Suppressor macrophage (primary cell): ENCODE data around the gene NEIL3.

Experiments used
- DNase-seq, 4 experiments: peaks; one replicate each; pipeline ENCODE4 v3.0.0-alpha.2; 2020 to 2022

The NEIL3 gene

DNA sequence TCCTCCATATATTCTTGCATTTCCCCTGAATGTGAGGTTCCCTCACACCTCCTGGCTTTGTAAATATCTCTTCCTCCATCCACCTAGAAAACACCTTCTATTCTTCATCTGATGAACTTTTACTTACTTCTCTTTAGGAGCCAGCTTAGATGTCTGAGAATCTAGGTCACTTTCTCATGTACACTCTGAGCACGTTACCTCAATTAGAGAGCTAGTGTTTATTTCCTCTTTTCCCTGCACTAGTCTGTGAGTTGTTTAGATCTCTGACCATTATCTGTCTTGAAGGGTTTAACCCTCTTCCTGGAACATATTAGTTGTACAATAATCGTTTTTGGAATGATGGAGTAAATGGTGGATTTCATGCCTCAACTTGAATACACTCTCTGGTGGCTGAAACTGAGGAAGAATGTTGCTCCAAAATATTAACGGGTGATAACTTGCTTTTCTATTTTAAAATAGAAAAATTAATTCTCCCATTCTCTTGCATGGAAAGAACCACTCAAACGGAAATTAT lies 8.5 kb upstream of the NEIL3 start:
- peak in 2 of 4 experiments; percentile 20 to 23 for DNase-seq

DNA sequence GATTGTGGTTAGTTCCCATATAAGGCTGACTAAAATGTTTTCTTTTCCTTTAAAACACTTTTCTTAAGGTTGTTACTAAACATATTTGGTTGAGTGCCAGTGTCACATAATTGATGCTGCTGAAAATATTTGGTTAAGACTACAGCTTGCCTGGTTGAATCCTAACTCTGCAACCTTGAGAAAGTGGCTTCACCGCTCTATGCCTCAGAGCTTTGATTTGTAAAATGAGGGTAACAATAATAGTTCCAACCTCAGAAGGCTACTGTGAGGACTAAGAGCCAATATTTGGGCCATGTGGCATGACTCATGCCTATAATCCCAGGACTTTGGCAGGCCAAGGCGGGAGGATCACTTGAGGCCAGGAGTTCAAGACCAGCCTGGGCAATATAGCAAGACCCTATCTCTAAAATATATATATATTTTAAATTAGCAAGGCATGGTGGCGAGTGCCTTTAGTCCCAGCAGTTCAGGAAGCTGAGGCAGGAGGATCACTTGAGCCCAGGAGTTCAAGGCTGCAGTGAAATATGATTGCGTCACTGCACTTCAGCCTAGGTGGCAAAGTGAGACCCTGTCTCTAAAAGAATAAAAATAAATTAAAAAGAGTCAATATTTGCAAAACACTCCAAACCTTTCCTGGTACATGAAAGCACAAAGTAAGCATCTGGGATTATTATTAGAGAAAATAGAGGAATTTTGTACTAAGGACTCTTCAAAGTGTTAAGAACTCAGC lies 7.1 kb upstream of the NEIL3 start:
- no peak for DNase-seq

- no peak for DNase-seq
These were observed 5.6 kb upstream of the NEIL3 start for GRCh38 chr4:177304094-177304493.

DNA sequence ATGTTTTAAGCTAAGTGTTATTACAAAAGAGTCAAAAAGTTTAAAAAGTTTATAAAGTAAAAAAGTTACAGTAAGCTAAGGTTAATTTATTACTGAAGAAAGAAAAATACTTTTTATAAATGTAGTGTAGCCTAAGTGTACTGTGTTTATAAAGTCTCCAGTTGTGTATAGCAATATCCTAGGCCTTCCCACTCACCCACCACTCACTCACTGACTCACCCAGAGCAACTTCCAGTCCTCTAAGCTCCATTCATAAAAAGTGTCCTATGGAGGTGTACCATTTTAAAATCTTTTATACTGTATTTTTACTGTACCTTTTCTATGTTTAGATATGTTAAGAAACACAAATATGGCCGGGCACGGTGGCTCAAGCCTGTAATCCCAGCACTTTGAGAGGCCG lies 4.8 kb upstream of the NEIL3 start:
- DNase-seq = peak in 3 of 4 experiments; percentile 11 to 32 (median 14)

DNA sequence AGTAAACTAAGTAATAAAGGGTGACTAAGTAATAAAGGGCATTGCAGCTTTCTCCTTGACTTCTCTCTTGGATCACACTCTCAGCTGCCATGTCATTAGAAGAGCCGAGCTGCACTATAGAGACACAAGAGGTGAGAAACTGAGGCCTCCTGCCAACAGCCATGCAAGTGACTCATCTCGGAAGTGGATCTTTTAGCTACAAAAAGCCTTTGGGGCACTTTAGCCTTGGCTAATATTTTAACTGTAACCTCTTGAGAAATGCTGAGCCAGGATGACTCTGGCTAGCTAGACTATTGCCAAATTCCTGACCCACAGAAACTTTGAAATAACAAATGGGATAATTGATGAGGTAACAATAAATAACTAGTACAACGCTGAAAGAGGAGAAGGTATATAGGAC lies 1.5 kb upstream of the NEIL3 start:
- DNase-seq = peak; percentile 41 to 77 (median 58)

GRCh38 chr4:177308847-177309521 lies 690 bp upstream of the NEIL3 start:
- no peak for DNase-seq

GRCh38 chr4:177311589-177311988 lies 1.9 kb downstream of the NEIL3 start:
- no peak for DNase-seq

GRCh38 chr4:177313263-177313662 lies 3.6 kb downstream of the NEIL3 start:
- DNase-seq = peak in 2 of 4 experiments; percentile 11 to 30

DNA sequence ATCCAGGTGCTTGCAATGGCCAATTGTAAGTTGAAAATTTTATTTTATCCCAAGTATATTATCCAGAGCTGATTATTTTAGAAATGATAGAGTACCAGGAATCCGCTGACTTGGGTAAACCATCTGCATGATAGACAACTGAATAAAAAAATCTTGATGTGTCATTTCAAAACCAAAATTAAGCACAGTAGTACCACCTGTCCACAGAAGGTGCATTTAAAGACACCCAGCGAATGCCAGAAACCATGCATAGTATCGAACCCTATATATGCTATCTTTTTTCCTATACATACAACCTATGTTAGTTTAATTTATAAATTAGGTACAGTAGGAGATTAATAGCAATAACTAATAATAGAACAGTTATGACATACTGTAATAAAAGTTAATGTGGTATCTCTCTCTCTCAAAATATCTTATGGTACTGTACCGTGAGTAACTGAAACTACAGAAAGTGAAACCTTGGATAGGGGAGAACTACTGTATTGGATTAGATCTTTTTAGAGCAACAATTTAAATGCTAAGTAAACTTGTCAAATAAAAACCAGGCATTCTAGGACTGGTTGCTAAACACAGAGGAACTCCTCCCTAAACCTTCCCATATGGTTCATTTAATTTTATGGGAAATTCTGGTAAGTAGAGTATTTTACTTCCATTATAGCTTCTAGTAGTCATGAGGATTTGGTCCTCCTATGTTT lies 6.2 kb downstream of the NEIL3 start:
- peak in 1 of 4 experiments; percentile 13 for DNase-seq

DNA sequence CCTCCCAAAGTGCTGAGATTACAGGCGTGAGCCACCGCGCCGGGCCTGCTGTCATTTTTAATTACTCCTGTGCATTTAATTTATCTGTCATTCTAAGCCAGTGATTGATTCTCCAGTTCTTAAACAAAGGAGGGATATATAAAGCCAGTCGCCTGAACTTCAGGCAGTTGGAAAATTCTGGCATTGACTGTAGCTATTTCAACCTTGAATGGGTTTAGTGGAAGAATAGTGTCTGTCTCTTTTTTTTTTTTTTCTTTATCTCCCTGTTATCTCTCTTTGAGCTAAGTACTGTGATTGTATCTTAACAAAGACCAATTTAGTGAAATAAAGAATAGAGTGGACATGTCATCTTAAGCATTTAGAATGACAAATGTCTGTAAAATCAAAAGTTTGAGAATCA lies 11.0 kb downstream of the NEIL3 start:
- DNase-seq = no peak

DNA sequence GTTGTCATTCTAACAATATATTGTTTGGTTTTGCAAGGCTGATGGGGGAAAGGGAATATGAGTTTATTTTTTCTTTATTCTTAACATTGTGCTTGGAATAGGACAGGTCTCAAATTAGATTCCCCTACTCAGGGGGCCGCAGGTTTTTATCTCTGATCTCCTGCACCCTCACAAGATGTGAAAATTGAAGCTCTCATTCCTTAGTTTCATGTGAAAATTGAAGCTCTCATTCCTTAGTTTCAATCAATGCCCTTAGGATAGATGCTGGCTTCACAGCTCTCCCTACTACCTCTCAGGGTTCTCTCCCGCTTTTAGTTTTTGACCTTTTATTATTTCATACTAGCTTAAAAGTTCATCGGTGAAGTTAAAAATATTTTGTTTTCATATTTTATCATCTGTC lies 12.0 kb downstream of the NEIL3 start:
- DNase-seq = no peak

GRCh38 chr4:177322266-177322665 lies 12.6 kb downstream of the NEIL3 start:
- DNase-seq = no peak

- no peak for DNase-seq
These were observed 13.2 kb downstream of the NEIL3 start for GRCh38 chr4:177322881-177323280.

GRCh38 chr4:177323416-177323815 lies 13.7 kb downstream of the NEIL3 start:
- no peak for DNase-seq

GRCh38 chr4:177332119-177332518 lies 22.4 kb downstream of the NEIL3 start:
- no peak for DNase-seq

GRCh38 chr4:177339477-177340374 lies 30.1 kb downstream of the NEIL3 start:
- DNase-seq = peak in 3 of 4 experiments; percentile 19 to 63 (median 56)

DNA sequence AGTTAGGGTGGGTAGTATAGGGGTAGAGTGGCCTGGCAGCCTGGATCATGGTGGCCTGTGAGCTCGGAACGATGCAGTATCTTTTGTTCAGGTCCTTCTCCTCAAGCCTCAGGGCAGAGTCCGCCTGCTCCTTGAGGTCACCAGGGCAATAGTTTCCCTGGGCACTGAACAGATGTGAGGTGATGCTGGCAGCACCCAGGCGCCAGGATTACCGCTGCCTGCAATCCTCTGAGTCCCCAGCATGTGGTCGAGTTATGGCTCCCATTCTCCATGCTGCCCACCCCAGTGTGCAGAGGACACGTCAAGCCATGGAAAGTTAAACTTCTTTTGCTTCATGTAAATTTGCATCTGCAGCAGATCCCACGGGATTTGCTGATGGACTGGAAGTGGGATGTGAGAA lies 38.7 kb downstream of the NEIL3 start:
- no peak for DNase-seq

GRCh38 chr4:177349191-177349590 lies 39.5 kb downstream of the NEIL3 start:
- no peak for DNase-seq

- DNase-seq = no peak
These were observed 42.1 kb downstream of the NEIL3 start for GRCh38 chr4:177351622-177352244.

- no peak for DNase-seq
These were observed 46.5 kb downstream of the NEIL3 start for GRCh38 chr4:177356206-177356605.

GRCh38 chr4:177356921-177357320 lies 47.2 kb downstream of the NEIL3 start:
- no peak for DNase-seq

DNA sequence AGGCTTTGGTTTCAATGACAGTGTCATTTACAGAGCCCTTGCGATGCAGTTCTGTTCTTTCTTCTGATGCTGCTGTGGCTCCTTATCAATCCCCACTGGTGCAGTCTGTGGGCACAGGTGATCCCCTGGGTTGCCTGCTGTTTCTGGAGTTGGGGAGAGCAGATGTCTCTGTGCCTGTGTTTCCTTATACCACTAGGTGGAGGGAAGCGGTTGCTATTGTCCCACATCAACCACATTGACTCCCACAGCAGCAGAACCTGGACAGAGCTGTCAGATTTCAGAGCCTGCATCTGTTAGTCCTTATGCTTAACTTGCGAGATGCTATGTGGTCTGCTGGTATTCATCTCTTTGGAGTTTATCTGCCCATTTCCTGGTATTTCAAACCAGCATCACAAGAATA lies 57.7 kb downstream of the NEIL3 start:
- no peak for DNase-seq
